Measurements from ENCODE around the gene AP5S1. TPM values are rescaled to one million over a fixed set of nuclear protein-coding genes. Genes with fewer than 3 reads are reported as not detected.

The AP5S1 gene
- total and polyA plus RNA-seq, 2 of the 13 experiments (the other 11 are each of a cell fraction or from before 2014, with no cell fraction given), result 7.9 to 23.2 TPM

DNA sequence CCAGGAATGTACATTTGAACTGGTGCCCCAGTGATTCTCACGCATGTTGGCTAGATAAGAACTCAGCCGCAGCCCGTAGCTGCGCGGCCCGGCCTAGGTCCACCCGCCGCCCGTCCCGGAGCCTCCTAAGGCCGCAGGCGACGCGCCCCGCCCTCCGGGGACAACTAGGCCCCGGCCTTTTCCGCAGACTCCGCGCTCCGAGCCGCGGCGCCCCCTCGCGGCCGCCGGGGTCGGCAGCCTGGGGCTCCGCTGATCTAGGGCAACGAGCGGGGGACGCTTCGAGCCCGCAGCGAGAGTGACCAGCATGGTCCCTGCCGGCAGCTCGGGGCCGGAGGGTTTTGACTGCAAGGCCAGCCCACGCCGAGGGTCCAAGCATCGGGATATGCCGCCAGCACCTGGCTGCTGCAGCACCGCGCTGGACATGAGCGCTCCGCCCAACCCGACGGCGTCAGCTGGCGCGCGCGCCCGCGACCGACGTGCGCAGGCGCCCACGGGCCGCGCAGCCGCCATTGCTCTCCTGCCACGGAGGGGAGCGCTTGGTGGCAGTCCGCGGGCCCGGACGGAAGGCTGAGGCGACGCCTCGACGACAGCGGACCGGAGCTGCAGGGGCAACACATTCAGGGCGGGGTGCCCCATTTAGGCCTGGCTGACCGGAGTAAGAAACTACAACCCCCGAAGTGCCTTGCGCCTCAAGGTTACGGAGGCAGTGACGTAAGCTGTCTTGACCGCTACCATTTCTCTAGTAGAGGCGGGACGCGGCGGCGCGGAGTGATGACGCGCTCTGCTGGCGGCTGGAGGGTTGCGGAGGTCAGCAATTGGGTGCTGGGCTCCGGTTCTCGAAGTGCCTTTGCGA is at the start of gene AP5S1 (continued):
- TF ChIP-seq CBX2 (IDR thresholded peaks at IDR 0.05; ENCODE audit: low read depth, low read length), result no peak
- no peak; the same call in 1 of the 2 replicates for TF ChIP-seq CBX2 (CRISPR knock-in tag; IDR thresholded peaks at IDR 0.05; ENCODE audit: low read depth)
- TF ChIP-seq ZNF788 (CRISPR knock-in tag; IDR thresholded peaks at IDR 0.05; ENCODE audit: borderline replicate concordance), result peak; percentile 92
- peak; percentile 90 for TF ChIP-seq PAX8 (CRISPR knock-in tag; IDR thresholded peaks at IDR 0.05; ENCODE audit: borderline replicate concordance)
- TF ChIP-seq ZNF431 (CRISPR knock-in tag; IDR thresholded peaks at IDR 0.05; ENCODE audit: borderline replicate concordance, low read depth), result no peak; the same call in 1 of the 2 replicates
- TF ChIP-seq SATB2 (CRISPR knock-in tag; IDR thresholded peaks at IDR 0.05), result peak; percentile 86
- TF ChIP-seq ZFP62 (CRISPR knock-in tag; IDR thresholded peaks at IDR 0.05), result peak; percentile 96
- TF ChIP-seq RCOR2 (CRISPR knock-in tag; IDR thresholded peaks at IDR 0.05), result 0 out of 2 replicates have a peak, but pooled peaks have one; percentile 53
- peak; percentile 47; the same call in 1 of the 2 replicates for TF ChIP-seq ONECUT2 (CRISPR knock-in tag; IDR thresholded peaks at IDR 0.05)
- TF ChIP-seq ZFP90 (CRISPR knock-in tag; IDR thresholded peaks at IDR 0.05; ENCODE audit: borderline replicate concordance), result peak; percentile 16
- TF ChIP-seq POLR2G (IDR thresholded peaks at IDR 0.05; ENCODE audit: low read depth, low read length), result peak; percentile 99
- TF ChIP-seq ZNF530 (CRISPR knock-in tag; IDR thresholded peaks at IDR 0.05; ENCODE audit: low read depth), result no peak
- TF ChIP-seq CSRNP1 (CRISPR knock-in tag; IDR thresholded peaks at IDR 0.05), result peak; percentile 81
- TF ChIP-seq ZNF326 (CRISPR knock-in tag; IDR thresholded peaks at IDR 0.05; ENCODE audit: borderline replicate concordance), result no peak
- TF ChIP-seq, protein P1, sequence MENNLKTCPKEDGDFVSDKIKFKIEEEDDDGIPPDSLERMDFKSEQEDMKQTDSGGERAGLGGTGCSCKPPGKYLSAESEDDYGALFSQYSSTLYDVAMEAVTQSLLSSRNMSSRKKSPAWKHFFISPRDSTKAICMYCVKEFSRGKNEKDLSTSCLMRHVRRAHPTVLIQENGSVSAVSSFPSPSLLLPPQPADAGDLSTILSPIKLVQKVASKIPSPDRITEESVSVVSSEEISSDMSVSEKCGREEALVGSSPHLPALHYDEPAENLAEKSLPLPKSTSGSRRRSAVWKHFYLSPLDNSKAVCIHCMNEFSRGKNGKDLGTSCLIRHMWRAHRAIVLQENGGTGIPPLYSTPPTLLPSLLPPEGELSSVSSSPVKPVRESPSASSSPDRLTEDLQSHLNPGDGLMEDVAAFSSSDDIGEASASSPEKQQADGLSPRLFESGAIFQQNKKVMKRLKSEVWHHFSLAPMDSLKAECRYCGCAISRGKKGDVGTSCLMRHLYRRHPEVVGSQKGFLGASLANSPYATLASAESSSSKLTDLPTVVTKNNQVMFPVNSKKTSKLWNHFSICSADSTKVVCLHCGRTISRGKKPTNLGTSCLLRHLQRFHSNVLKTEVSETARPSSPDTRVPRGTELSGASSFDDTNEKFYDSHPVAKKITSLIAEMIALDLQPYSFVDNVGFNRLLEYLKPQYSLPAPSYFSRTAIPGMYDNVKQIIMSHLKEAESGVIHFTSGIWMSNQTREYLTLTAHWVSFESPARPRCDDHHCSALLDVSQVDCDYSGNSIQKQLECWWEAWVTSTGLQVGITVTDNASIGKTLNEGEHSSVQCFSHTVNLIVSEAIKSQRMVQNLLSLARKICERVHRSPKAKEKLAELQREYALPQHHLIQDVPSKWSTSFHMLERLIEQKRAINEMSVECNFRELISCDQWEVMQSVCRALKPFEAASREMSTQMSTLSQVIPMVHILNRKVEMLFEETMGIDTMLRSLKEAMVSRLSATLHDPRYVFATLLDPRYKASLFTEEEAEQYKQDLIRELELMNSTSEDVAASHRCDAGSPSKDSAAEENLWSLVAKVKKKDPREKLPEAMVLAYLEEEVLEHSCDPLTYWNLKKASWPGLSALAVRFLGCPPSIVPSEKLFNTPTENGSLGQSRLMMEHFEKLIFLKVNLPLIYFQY (CRISPR knock-in tag; IDR thresholded peaks at IDR 0.05; ENCODE audit: borderline replicate concordance), result peak; percentile 91
- peak; percentile 98; the same call in 1 of the 2 replicates for TF ChIP-seq ZNF556 (CRISPR knock-in tag; IDR thresholded peaks at IDR 0.05; ENCODE audit: borderline replicate concordance)
- TF ChIP-seq ZNF703 (CRISPR knock-in tag; IDR thresholded peaks at IDR 0.05; ENCODE audit: borderline replicate concordance), result peak; percentile 61; the same call in 1 of the 2 replicates
- peak; percentile 86; the same call in 1 of the 2 replicates for TF ChIP-seq ZBTB39 (CRISPR knock-in tag; IDR thresholded peaks at IDR 0.05)
- peak; percentile 100 for TF ChIP-seq ZNF713 (CRISPR knock-in tag; IDR thresholded peaks at IDR 0.05)

Measured in HepG2 (cell line).